ENCODE data around the gene ANKRD44. TPM values are rescaled to one million over a fixed set of nuclear protein-coding genes. Genes with fewer than 3 reads are reported as not detected.
A peak's percentile ranks its signal among the peaks of the same experiment; 100 is the strongest.

Gene ANKRD44
- total RNA-seq, 1 experiment from 2014 or later, result 5.8 TPM

GRCh38 chr2:197145471-197146056, 165.0 kb downstream of the ANKRD44 start:
- DNase-seq (ENCODE audit: low read depth), result no peak

DNA sequence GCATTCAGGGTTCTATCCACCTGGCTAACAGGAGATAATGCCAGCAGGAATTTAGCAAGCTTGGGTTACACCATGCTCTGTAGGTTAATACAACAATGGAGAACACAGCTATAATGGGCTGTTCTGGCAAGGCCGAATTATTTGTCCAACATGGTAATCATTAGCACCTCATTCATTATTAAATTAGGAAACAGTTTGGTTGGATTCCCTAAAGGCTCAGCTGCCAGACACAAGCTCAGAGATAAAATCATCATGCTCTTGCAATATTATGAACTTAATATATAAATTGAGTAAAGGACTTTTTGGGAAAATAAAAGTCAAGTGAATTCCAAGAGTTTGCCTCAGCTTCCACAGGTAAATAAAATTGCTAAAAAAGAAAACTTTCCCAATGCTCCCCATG, 166.4 kb downstream of the ANKRD44 start:
- DNase-seq (ENCODE audit: low read depth), result no peak

GRCh38 chr2:197141702-197142473, 168.7 kb downstream of the ANKRD44 start:
- DNase-seq (ENCODE audit: low read depth), result no peak

DNA sequence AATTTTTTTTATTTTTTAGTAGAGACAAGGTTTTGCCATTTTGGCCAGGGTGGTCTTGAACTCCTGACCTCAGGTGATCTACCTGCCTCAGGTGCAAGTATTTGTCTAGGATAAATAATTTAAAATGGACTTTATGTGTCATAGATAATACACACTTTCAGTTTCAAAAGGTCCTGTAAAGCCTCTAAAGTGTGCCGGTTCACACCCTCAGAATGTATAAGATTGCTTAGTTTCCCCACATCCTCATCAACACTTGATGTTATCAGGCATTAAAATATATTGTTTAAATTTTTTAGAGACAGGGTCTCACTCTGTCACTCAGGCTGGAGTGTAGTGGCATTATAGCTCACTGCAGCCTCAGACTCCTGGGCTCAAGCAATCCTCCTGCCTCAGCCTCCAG, 170.5 kb downstream of the ANKRD44 start:
- DNase-seq (ENCODE audit: low read depth), result no peak

GRCh38 chr2:197138506-197138905, 172.1 kb downstream of the ANKRD44 start:
- no peak for DNase-seq (ENCODE audit: low read depth)

GRCh38 chr2:197137826-197138477, 172.6 kb downstream of the ANKRD44 start:
- DNase-seq (ENCODE audit: low read depth), result peak; percentile 17

- DNase-seq (ENCODE audit: low read depth), result peak; percentile 65
Measured at GRCh38 chr2:197137231-197137630, 173.3 kb downstream of the ANKRD44 start.

GRCh38 chr2:197136452-197136851, 174.1 kb downstream of the ANKRD44 start:
- DNase-seq (ENCODE audit: low read depth), result no peak

GRCh38 chr2:197135806-197136205, 174.8 kb downstream of the ANKRD44 start:
- DNase-seq (ENCODE audit: low read depth), result no peak

DNA sequence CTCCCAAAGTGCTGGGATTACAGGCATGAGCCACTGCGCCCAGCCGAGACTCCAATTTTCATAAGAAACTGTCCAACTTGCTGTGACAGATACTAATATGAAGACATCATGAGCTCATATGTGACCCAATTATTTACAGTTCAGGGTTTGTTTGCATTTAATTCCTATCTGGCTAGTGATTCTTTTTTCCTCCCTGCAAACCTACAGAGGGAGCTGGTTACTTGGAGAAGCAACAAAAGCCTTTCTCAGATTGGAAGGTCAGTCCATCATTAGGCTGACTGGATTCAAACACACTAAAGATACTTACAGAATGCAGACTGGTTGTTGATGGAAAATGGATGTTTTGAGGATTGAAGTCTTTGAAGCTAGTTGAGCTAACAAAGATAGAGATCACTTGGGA, 176.4 kb downstream of the ANKRD44 start:
- no peak for DNase-seq (ENCODE audit: low read depth)

DNA sequence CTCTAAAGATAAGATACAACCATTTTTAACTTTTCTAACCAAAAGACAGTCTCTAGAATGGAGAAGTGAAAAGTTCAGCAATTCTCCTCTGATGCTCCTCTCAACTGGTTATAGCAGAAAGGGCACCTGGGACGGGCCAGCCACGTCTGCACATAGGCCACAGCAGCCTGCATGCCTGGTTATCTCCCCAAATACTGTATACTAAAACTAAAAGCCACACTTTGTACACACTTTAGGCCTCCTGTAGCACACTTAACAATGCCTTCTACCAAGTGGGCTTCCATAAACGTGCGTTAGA, 179.1 kb downstream of the ANKRD44 start:
- DNase-seq (ENCODE audit: low read depth), result no peak

- DNase-seq (ENCODE audit: low read depth), result no peak
Measured at GRCh38 chr2:197130318-197130717, 180.3 kb downstream of the ANKRD44 start.

GRCh38 chr2:197128897-197129296, 181.7 kb downstream of the ANKRD44 start:
- DNase-seq (ENCODE audit: low read depth), result peak; percentile 29

DNA sequence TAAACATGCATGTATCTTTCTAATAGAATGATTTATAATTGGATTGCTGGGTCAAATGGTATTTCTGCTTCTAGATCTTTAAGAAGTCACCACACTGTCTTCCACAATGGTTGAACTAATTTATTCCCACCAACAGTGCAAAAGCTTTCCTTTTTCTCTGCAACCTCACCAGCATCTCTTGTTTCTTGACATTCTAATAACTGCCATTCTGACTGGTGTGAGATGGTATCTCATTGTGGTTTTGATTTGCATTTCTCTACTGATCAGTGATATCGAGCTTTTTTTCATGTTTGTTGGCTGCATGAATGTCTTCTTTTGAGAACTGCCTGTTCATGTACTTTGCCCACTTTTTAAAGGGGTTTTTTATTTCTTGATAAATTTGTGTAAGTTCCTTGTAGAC, 182.5 kb downstream of the ANKRD44 start:
- no peak for DNase-seq (ENCODE audit: low read depth)

- no peak for DNase-seq (ENCODE audit: low read depth)
Measured at GRCh38 chr2:197126630-197127352, 183.8 kb downstream of the ANKRD44 start.

DNA sequence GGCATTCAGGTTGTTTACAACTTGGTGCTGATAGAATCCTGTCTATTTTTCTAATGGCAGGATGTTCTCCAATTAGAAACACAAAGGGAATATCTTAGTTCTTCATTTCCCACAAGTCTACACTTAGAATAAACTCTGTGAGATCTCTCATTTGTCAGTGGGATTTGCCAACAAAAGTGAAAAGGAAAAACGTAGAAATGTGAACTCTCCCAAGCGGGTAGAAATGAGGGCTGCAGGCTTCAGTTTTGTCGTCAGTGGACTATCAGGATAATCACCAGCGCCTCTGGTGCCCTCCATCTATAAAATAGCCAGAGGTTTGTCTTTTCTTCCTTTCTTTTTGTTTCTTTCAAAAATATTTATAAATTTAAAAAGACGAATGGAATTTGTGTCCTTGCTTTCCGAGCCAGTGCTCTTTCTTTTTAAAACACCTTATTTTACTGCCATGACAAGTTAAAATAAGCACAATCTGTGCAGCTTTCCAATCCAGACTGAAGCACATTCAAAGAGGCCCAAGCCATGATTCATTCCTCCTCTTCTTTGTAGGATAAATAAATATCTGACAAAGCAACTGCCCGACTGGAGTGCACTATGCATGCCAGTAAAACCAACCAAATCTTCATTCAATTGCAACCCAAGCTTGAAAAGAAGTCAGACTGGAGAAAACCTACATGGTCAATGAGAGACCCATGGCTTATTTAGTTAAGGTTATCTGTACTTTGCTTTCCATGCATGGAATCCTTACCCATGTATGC, 185.8 kb downstream of the ANKRD44 start:
- peak; percentile 34 for DNase-seq (ENCODE audit: low read depth)

GRCh38 chr2:197122821-197123220, 187.8 kb downstream of the ANKRD44 start:
- DNase-seq (ENCODE audit: low read depth), result no peak

DNA sequence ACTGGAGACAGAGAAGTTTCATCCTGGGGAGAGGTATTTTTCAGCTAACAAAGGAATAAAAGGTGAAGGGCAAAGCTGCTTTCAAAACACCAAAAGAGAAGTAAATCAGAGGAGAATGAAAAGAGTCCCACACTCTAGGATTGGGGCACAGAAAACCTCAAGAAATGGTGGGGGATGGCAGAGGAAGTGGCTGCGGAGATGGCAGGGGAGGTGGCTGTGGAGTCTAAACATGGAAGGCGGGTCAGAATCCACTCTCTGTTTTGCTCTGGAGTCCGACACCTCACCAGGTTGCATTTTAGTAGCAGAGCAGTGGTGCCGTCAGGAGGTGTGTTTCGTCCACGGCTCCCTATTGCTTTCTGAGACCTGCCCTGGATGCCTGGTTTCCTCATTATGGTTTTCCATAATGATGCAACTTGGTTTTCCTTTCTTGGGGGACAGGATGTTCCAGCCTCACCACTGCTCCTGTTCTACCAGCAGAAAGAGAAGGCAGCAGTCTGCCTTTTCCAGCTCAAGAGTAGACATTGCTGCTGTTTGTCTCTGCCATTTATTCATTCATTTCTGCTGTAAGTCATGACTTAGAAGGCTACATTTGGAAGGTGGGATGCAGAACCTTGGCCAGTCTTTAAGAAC, 188.7 kb downstream of the ANKRD44 start:
- no peak for DNase-seq (ENCODE audit: low read depth)

- no peak for DNase-seq (ENCODE audit: low read depth)
Measured at GRCh38 chr2:197121255-197121654, 189.3 kb downstream of the ANKRD44 start.

DNA sequence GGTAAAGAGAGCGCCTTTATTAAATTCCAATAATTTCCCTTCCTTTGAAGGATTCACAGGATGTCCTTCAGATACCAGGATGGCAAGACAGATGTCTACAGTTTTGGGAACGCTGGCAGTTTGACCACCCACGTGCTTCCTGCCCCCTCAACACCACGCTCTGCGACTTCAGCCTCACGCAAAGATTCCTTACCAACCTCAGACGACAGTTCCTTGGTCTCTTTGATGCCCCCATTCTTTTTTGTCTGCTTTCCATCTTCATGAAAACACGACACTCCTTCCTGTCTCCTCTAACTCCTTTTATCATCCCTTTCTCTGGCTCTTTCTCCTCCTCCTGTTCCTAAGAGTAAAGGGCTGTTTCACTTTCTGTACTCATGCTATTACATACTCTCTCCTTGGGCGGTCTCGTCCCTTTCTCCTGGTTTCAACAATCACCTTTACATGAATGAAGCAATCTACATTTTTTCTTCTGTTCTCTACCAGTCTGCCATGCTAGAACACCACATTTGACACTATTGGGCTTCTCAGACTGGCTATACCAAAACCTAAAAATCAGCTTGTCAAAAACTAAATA, 194.2 kb downstream of the ANKRD44 start:
- no peak for DNase-seq (ENCODE audit: low read depth)

GRCh38 chr2:197115325-197115724, 195.3 kb downstream of the ANKRD44 start:
- DNase-seq (ENCODE audit: low read depth), result no peak
